Measurements from ENCODE around the gene TRMT44.

Gene TRMT44

GRCh38 chr4:8516996-8517550, 76.5 kb downstream of the TRMT44 start:
- no peak for DNase-seq

- DNase-seq = no peak
These were observed 77.4 kb downstream of the TRMT44 start for GRCh38 chr4:8517946-8518345.

- no peak for DNase-seq
These were observed 81.9 kb downstream of the TRMT44 start for GRCh38 chr4:8522160-8523120.

GRCh38 chr4:8523175-8523574, 82.6 kb downstream of the TRMT44 start:
- DNase-seq = no peak

GRCh38 chr4:8523766-8524165, 83.2 kb downstream of the TRMT44 start:
- DNase-seq = no peak

GRCh38 chr4:8524595-8525382, 84.2 kb downstream of the TRMT44 start:
- no peak for DNase-seq

GRCh38 chr4:8525383-8526120, 85.0 kb downstream of the TRMT44 start:
- no peak for DNase-seq

All from NCI-H774 (cell line).